Measurements from ENCODE around the gene NKAIN2.
A peak's percentile ranks its signal among the peaks of the same experiment; 100 is the strongest.

Gene NKAIN2

GRCh38 chr6:123962508-123962907 lies 158.8 kb downstream of the NKAIN2 start:
- Histone ChIP-seq H4K8ac (ENCODE audit: low read depth, low read length) (no peak overlapping the region), H3K9me3 (ENCODE audit: insufficient read depth, low read depth, low read length) (no peaks in the 10 kb centered on the region), H2BK120ac (ENCODE audit: insufficient read depth, low read length, poor library complexity) (no peak overlapping the region), H2AK5ac (ENCODE audit: low read length) (no peak overlapping the region), H2BK12ac (ENCODE audit: low read length) (no peak overlapping the region), H3K27ac (ENCODE audit: low read depth, low read length) (no peak overlapping the region), H3K4me1 (ENCODE audit: control insufficient read depth in 1 of 2, insufficient read depth in 2 of 2, low read length in 2 of 2) (no peaks in the 10 kb centered on the region), H3K79me2 (ENCODE audit: control insufficient read depth, insufficient read depth, low read length, poor library complexity) (no peaks in the 10 kb centered on the region), H4K91ac (ENCODE audit: low read depth, low read length) (no peak overlapping the region), H3K23ac (ENCODE audit: low read length) (no peak overlapping the region), H3K18ac (ENCODE audit: low read length) (no peak overlapping the region), H3K4me2 (ENCODE audit: low read length) (no peak overlapping the region), H4K12ac (ENCODE audit: low read depth, low read length) (no peak overlapping the region), H3K14ac (ENCODE audit: low read length) (no peak overlapping the region), H3K36me3 (ENCODE audit: control insufficient read depth in 1 of 2, insufficient read depth in 2 of 2, low read length in 2 of 2) (no peaks in the 10 kb centered on the region), H2BK5ac (ENCODE audit: low read depth, low read length, poor library complexity) (no peak overlapping the region), H3K4me3 (ENCODE audit: low read depth, low read length) (no peak overlapping the region), H2AFZ (ENCODE audit: insufficient read depth, low read length, poor library complexity) (no peak overlapping the region), H3K9ac (ENCODE audit: low read length) (no peak overlapping the region), H3K4ac (ENCODE audit: low read depth, low read length) (no peak overlapping the region), H3K27me3 (ENCODE audit: insufficient read depth, low read length) (no peaks in the 10 kb centered on the region), H3K79me1 (ENCODE audit: low read length) (no peaks in the 10 kb centered on the region)
- no CpG with 5 or more reads among the region's 11 CpGs for WGBS (ENCODE audit: extremely low coverage, insufficient coverage, insufficient read length)
- DNase-seq: no peak

DNA sequence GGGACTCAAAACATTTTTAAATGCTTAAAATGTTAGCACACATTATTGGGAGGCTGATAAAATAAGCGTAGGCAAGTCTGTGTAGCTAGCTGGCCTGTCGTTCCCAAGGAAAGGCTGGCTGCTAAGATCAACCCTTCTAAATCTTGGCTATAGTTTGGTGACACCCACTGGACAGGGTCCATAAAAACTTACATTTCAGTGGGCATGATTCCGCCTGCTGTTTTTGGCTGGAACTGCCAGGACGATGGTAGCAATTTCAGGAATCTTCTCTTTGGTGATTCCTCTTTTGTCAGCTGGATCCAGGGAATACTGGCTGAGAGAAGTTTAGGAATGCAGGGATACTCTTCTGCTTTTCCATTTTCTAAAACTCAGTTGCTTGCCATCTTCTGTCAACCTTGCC lies 162.2 kb downstream of the NKAIN2 start:
- WGBS (ENCODE audit: extremely low coverage, insufficient coverage, insufficient read length): no CpG with 5 or more reads among the region's 4 CpGs
- Histone ChIP-seq H2BK120ac (ENCODE audit: insufficient read depth, low read length, poor library complexity) (no peak overlapping the region), H3K36me3 (ENCODE audit: control insufficient read depth in 1 of 2, insufficient read depth in 2 of 2, low read length in 2 of 2) (no peaks in the 10 kb centered on the region), H3K4me2 (ENCODE audit: low read length) (no peak overlapping the region), H2AK5ac (ENCODE audit: low read length) (no peak overlapping the region), H3K27me3 (ENCODE audit: insufficient read depth, low read length) (no peaks in the 10 kb centered on the region), H3K9me3 (ENCODE audit: insufficient read depth, low read depth, low read length) (no peaks in the 10 kb centered on the region), H4K8ac (ENCODE audit: low read depth, low read length) (no peak overlapping the region), H3K27ac (ENCODE audit: low read depth, low read length) (no peak overlapping the region), H2BK5ac (ENCODE audit: low read depth, low read length, poor library complexity) (no peak overlapping the region), H3K4ac (ENCODE audit: low read depth, low read length) (no peak overlapping the region), H4K91ac (ENCODE audit: low read depth, low read length) (no peak overlapping the region), H3K14ac (ENCODE audit: low read length) (no peak overlapping the region), H2AFZ (ENCODE audit: insufficient read depth, low read length, poor library complexity) (no peak overlapping the region), H3K18ac (ENCODE audit: low read length) (no peak overlapping the region), H4K12ac (ENCODE audit: low read depth, low read length) (no peak overlapping the region), H3K23ac (ENCODE audit: low read length) (no peak overlapping the region), H3K79me1 (ENCODE audit: low read length) (no peaks in the 10 kb centered on the region), H3K79me2 (ENCODE audit: control insufficient read depth, insufficient read depth, low read length, poor library complexity) (no peaks in the 10 kb centered on the region), H3K4me3 (ENCODE audit: low read depth, low read length) (no peak overlapping the region), H2BK12ac (ENCODE audit: low read length) (no peak overlapping the region), H3K9ac (ENCODE audit: low read length) (no peak overlapping the region), H3K4me1 (ENCODE audit: control insufficient read depth in 1 of 2, insufficient read depth in 2 of 2, low read length in 2 of 2) (no peaks in the 10 kb centered on the region)
- DNase-seq: peak in 1 of 2 donors; percentile 3

- no peak for DNase-seq
- Histone ChIP-seq H3K23ac (ENCODE audit: low read length) (no peak overlapping the region), H3K4me1 (ENCODE audit: control insufficient read depth in 1 of 2, insufficient read depth in 2 of 2, low read length in 2 of 2) (no peaks in the 10 kb centered on the region), H3K4ac (ENCODE audit: low read depth, low read length) (no peak overlapping the region), H2BK5ac (ENCODE audit: low read depth, low read length, poor library complexity) (no peak overlapping the region), H3K79me1 (ENCODE audit: low read length) (no peaks in the 10 kb centered on the region), H3K27me3 (ENCODE audit: insufficient read depth, low read length) (no peaks in the 10 kb centered on the region), H3K79me2 (ENCODE audit: control insufficient read depth, insufficient read depth, low read length, poor library complexity) (no peaks in the 10 kb centered on the region), H3K18ac (ENCODE audit: low read length) (no peak overlapping the region), H4K8ac (ENCODE audit: low read depth, low read length) (no peak overlapping the region), H3K14ac (ENCODE audit: low read length) (no peak overlapping the region), H3K9me3 (ENCODE audit: insufficient read depth, low read depth, low read length) (no peaks in the 10 kb centered on the region), H2AFZ (ENCODE audit: insufficient read depth, low read length, poor library complexity) (no peak overlapping the region), H2AK5ac (ENCODE audit: low read length) (no peak overlapping the region), H2BK12ac (ENCODE audit: low read length) (no peak overlapping the region), H3K36me3 (ENCODE audit: control insufficient read depth in 1 of 2, insufficient read depth in 2 of 2, low read length in 2 of 2) (no peaks in the 10 kb centered on the region), H3K9ac (ENCODE audit: low read length) (no peak overlapping the region), H3K4me2 (ENCODE audit: low read length) (no peak overlapping the region), H3K27ac (ENCODE audit: low read depth, low read length) (no peak overlapping the region), H4K91ac (ENCODE audit: low read depth, low read length) (no peak overlapping the region), H2BK120ac (ENCODE audit: insufficient read depth, low read length, poor library complexity) (no peak overlapping the region), H3K4me3 (ENCODE audit: low read depth, low read length) (no peak overlapping the region), H4K12ac (ENCODE audit: low read depth, low read length) (no peak overlapping the region)
- WGBS (ENCODE audit: extremely low coverage, insufficient coverage, insufficient read length): no CpG with 5 or more reads among the region's 2 CpGs
Measured at GRCh38 chr6:123966618-123967017, 163.0 kb downstream of the NKAIN2 start.

- Histone ChIP-seq H3K4me2 (ENCODE audit: low read length) (no peak overlapping the region), H3K27me3 (ENCODE audit: insufficient read depth, low read length) (no peaks in the 10 kb centered on the region), H3K27ac (ENCODE audit: low read depth, low read length) (no peak overlapping the region), H3K14ac (ENCODE audit: low read length) (no peak overlapping the region), H3K79me1 (ENCODE audit: low read length) (no peaks in the 10 kb centered on the region), H4K91ac (ENCODE audit: low read depth, low read length) (no peak overlapping the region), H2AFZ (ENCODE audit: insufficient read depth, low read length, poor library complexity) (no peak overlapping the region), H2BK12ac (ENCODE audit: low read length) (no peak overlapping the region), H3K9me3 (ENCODE audit: insufficient read depth, low read depth, low read length) (no peaks in the 10 kb centered on the region), H3K36me3 (ENCODE audit: control insufficient read depth in 1 of 2, insufficient read depth in 2 of 2, low read length in 2 of 2) (no peaks in the 10 kb centered on the region), H2BK120ac (ENCODE audit: insufficient read depth, low read length, poor library complexity) (no peak overlapping the region), H4K12ac (ENCODE audit: low read depth, low read length) (no peak overlapping the region), H3K4ac (ENCODE audit: low read depth, low read length) (no peak overlapping the region), H2AK5ac (ENCODE audit: low read length) (no peak overlapping the region), H3K18ac (ENCODE audit: low read length) (no peak overlapping the region), H3K9ac (ENCODE audit: low read length) (no peak overlapping the region), H3K4me1 (ENCODE audit: control insufficient read depth in 1 of 2, insufficient read depth in 2 of 2, low read length in 2 of 2) (no peaks in the 10 kb centered on the region), H3K23ac (ENCODE audit: low read length) (no peak overlapping the region), H2BK5ac (ENCODE audit: low read depth, low read length, poor library complexity) (no peak overlapping the region), H3K4me3 (ENCODE audit: low read depth, low read length) (no peak overlapping the region), H4K8ac (ENCODE audit: low read depth, low read length) (no peak overlapping the region), H3K79me2 (ENCODE audit: control insufficient read depth, insufficient read depth, low read length, poor library complexity) (no peaks in the 10 kb centered on the region)
- no peak for DNase-seq
- WGBS (ENCODE audit: extremely low coverage, insufficient coverage, insufficient read length): no CpG with 5 or more reads among the region's 6 CpGs
Measured at GRCh38 chr6:123967905-123968304, 164.2 kb downstream of the NKAIN2 start.
